MM.1S (cell line): ENCODE measurements around the gene HJURP.
"Not testable (repeated sequence)": the region's sequence is repeated elsewhere in the genome, so short reads cannot be mapped to it uniquely, and the experiment has no call there.

ENCODE experiments used
- DNase-seq: peaks from one replicate; pipeline ENCODE4 v3.0.0-alpha.2; 2015
- H2AFZ ChIP-seq: fragments of 300-600 bp; sonication (generic); 2 replicates; pipeline ENCODE4 v1.6.0; 2016; ENCODE audit warnings: antibody characterized with exemption, low read length
- H3F3A ChIP-seq: fragments of 300-600 bp; sonication (generic); 2 replicates; pipeline ENCODE4 v1.6.1; 2016; ENCODE audit warnings: mild to moderate bottlenecking, antibody characterized with exemption, low read length, moderate library complexity, mixed read lengths; ENCODE audit not compliant: insufficient read depth
- H3K27ac ChIP-seq: fragments of 300-600 bp; sonication (generic); 2 replicates; pipeline ENCODE4 v1.5.1; 2016; ENCODE audit warnings: mild to moderate bottlenecking, low read length
- H3K27me3 ChIP-seq: fragments of 300-600 bp; sonication (generic); replicated peaks from 2 replicates; pipeline ENCODE4 v1.6.0; 2016; ENCODE audit warnings: low read length; ENCODE audit not compliant: insufficient read depth
- H3K36me3 ChIP-seq: fragments of 300-600 bp; sonication (generic); replicated peaks from 2 replicates; pipeline ENCODE4 v1.6.1; 2016; ENCODE audit warnings: mild to moderate bottlenecking, low read length, mixed read lengths; ENCODE audit not compliant: insufficient read depth
- H3K4me1 ChIP-seq: fragments of 300-600 bp; sonication (generic); 2 replicates; pipeline ENCODE4 v1.6.1; 2016; ENCODE audit warnings: low read length, mixed read lengths
- H3K4me2 ChIP-seq: fragments of 300-600 bp; sonication (generic); 2 replicates; pipeline ENCODE4 v1.6.0; 2016; ENCODE audit warnings: low read depth, low read length
- H3K4me3 ChIP-seq: fragments of 300-600 bp; sonication (generic); 2 replicates; pipeline ENCODE4 v1.5.1; 2016; ENCODE audit warnings: low read length, mixed read lengths
- H3K79me2 ChIP-seq: fragments of 300-600 bp; sonication (generic); 2 replicates; pipeline ENCODE4 v1.6.1; 2016; ENCODE audit warnings: mixed run types, low read length, mixed read lengths
- H3K9ac ChIP-seq: fragments of 300-600 bp; sonication (generic); 2 replicates; pipeline ENCODE4 v1.6.1; 2016; ENCODE audit warnings: low read length, mixed read lengths
- H3K9me2 ChIP-seq: fragments of 300-600 bp; sonication (generic); replicated peaks from 2 replicates; pipeline ENCODE4 v1.6.1; 2016; ENCODE audit warnings: mild to moderate bottlenecking, low read length, mixed read lengths; ENCODE audit not compliant: insufficient read depth
- H3K9me3 ChIP-seq: fragments of 300-600 bp; sonication (generic); replicated peaks from 2 replicates; pipeline ENCODE4 v1.6.1; 2016; ENCODE audit warnings: mild to moderate bottlenecking, low read length, mixed read lengths; ENCODE audit not compliant: insufficient read depth
- H4K20me1 ChIP-seq: fragments of 300-600 bp; sonication (generic); 2 replicates; pipeline ENCODE4 v1.6.1; 2016; ENCODE audit warnings: mild to moderate bottlenecking, low read length, moderate library complexity, mixed read lengths; ENCODE audit not compliant: insufficient read depth
- EZH2 ChIP-seq: fragments of 300-600 bp; sonication (generic); optimal IDR thresholded peaks from 2 replicates; pipeline ENCODE3; 2017; ENCODE audit warnings: low read depth, mild to moderate bottlenecking, antibody characterized with exemption, low read length, mixed read lengths
- EZH2phosphoT487 ChIP-seq: fragments of 300-600 bp; sonication (generic); IDR thresholded peaks from 2 replicates; pipeline ENCODE4 v1.6.1; 2018; ENCODE audit warnings: antibody characterized with exemption, low read length
- TF ChIP-seq, protein P1 (sequence below): fragments of 300-600 bp; sonication (generic); IDR thresholded peaks from 2 replicates; pipeline ENCODE4 v1.5.1; 2016; ENCODE audit warnings: antibody characterized with exemption, low read length, mixed read lengths

Gene HJURP, protein sequence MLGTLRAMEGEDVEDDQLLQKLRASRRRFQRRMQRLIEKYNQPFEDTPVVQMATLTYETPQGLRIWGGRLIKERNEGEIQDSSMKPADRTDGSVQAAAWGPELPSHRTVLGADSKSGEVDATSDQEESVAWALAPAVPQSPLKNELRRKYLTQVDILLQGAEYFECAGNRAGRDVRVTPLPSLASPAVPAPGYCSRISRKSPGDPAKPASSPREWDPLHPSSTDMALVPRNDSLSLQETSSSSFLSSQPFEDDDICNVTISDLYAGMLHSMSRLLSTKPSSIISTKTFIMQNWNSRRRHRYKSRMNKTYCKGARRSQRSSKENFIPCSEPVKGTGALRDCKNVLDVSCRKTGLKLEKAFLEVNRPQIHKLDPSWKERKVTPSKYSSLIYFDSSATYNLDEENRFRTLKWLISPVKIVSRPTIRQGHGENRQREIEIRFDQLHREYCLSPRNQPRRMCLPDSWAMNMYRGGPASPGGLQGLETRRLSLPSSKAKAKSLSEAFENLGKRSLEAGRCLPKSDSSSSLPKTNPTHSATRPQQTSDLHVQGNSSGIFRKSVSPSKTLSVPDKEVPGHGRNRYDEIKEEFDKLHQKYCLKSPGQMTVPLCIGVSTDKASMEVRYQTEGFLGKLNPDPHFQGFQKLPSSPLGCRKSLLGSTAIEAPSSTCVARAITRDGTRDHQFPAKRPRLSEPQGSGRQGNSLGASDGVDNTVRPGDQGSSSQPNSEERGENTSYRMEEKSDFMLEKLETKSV

GRCh38 chr2:233854241-233854981 lies at the start of gene HJURP:
Gene HJURP, minus strand, starts transcription at chr2:233854535. Its CDS starts 35 bp downstream, at chr2:233854500.
- DNase-seq, result peak; percentile 96
- TF ChIP-seq, protein P1, sequence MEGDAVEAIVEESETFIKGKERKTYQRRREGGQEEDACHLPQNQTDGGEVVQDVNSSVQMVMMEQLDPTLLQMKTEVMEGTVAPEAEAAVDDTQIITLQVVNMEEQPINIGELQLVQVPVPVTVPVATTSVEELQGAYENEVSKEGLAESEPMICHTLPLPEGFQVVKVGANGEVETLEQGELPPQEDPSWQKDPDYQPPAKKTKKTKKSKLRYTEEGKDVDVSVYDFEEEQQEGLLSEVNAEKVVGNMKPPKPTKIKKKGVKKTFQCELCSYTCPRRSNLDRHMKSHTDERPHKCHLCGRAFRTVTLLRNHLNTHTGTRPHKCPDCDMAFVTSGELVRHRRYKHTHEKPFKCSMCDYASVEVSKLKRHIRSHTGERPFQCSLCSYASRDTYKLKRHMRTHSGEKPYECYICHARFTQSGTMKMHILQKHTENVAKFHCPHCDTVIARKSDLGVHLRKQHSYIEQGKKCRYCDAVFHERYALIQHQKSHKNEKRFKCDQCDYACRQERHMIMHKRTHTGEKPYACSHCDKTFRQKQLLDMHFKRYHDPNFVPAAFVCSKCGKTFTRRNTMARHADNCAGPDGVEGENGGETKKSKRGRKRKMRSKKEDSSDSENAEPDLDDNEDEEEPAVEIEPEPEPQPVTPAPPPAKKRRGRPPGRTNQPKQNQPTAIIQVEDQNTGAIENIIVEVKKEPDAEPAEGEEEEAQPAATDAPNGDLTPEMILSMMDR, result no peak
- TF ChIP-seq EZH2, result no peak
- TF ChIP-seq EZH2phosphoT487, result no peak
- no peaks in the 10 kb centered on the region for H3K9me3 ChIP-seq
- peak within 1 kb of the TSS; percentile 44; the same call in 1 of the 2 replicates for H3K27ac ChIP-seq
- H3K79me2 ChIP-seq, result peaks cover 48% of the 10 kb centered on the region
- H2AFZ ChIP-seq, result peak within 1 kb of the TSS; percentile 94
- 0 out of 2 replicates have a peak, but pooled peaks cover 2% of the 10 kb centered on the region for H3K36me3 ChIP-seq
- H3F3A ChIP-seq, result no peaks in the 10 kb centered on the region
- peak within 1 kb of the TSS; percentile 88 for H3K4me3 ChIP-seq
- H3K9ac ChIP-seq, result peak within 1 kb of the TSS; percentile 91
- H3K27me3 ChIP-seq, result no peaks in the 10 kb centered on the region
- 0 out of 2 replicates have a peak, but pooled peaks cover 3% of the 10 kb centered on the region for H3K4me1 ChIP-seq
- peak within 1 kb of the TSS; percentile 73 for H3K4me2 ChIP-seq
- H3K9me2 ChIP-seq, result no peaks in the 10 kb centered on the region
- H4K20me1 ChIP-seq, result no peaks in the 10 kb centered on the region

GRCh38 chr2:233901884-233902283 lies 47.5 kb upstream of the HJURP start:
- no peak overlapping the region for H3K4me2 ChIP-seq
- H3F3A ChIP-seq, result no peaks in the 10 kb centered on the region
- H3K27me3 ChIP-seq, result no peaks in the 10 kb centered on the region
- H3K4me1 ChIP-seq, result no peaks in the 10 kb centered on the region
- H3K9ac ChIP-seq, result no peak overlapping the region
- H3K9me2 ChIP-seq, result no peaks in the 10 kb centered on the region
- H2AFZ ChIP-seq, result no peak overlapping the region
- no peaks in the 10 kb centered on the region for H3K79me2 ChIP-seq
- TF ChIP-seq EZH2phosphoT487 (no peak), EZH2 (no peak)
- TF ChIP-seq, protein P1, result no peak
- no peaks in the 10 kb centered on the region for H4K20me1 ChIP-seq
- H3K36me3 ChIP-seq, result no peaks in the 10 kb centered on the region
- no peaks in the 10 kb centered on the region for H3K9me3 ChIP-seq
- no peak for DNase-seq
- H3K27ac ChIP-seq, result no peak overlapping the region
- no peak overlapping the region for H3K4me3 ChIP-seq

DNA sequence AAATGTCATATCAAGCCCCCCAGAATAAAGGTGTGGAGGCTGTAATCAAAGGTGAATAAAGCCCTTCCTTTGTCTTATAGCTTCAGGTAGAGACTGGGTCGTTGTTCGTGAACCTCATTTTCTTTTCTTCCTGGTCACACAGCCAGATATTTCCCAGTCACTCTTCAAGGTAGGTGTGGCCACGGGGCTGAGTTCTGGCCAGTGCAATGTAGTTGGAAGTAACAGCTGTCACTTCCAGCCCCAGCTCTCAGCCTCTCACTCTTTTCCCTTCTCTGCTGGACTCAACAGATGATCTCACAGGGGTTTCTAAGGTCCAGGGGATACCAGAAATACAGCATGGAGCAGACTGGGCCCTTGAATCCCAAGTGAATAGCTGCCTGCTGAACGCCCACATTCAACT lies 47.0 kb upstream of the HJURP start:
- TF ChIP-seq, protein P1, result no peak
- H3F3A ChIP-seq, result no peaks in the 10 kb centered on the region
- no peaks in the 10 kb centered on the region for H3K79me2 ChIP-seq
- no peak overlapping the region for H3K4me2 ChIP-seq
- DNase-seq, result no peak
- H3K27me3 ChIP-seq, result no peaks in the 10 kb centered on the region
- H3K4me3 ChIP-seq, result no peak overlapping the region
- no peaks in the 10 kb centered on the region for H4K20me1 ChIP-seq
- H3K9me3 ChIP-seq, result no peaks in the 10 kb centered on the region
- H3K4me1 ChIP-seq, result no peaks in the 10 kb centered on the region
- no peak overlapping the region for H3K9ac ChIP-seq
- no peaks in the 10 kb centered on the region for H3K36me3 ChIP-seq
- H3K27ac ChIP-seq, result no peak overlapping the region
- H3K9me2 ChIP-seq, result no peaks in the 10 kb centered on the region
- H2AFZ ChIP-seq, result no peak overlapping the region

DNA sequence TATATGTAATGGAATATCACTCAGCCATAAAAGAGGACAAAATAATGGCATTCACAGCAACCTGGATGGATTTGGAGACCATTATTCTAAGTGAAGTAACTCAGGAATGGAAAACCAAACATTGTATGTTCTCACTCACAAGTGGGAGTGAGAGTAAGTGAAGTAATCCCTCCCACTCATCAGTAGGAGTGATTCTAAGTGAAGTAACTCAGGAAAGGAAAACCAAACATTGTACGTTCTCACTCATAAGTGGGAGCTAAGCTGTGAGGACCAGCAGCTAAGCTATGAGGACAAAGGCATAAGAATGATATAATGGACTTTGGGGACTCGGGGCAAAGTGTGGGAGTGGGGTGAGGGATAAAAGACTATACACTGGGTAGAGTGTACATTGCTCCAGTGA lies 41.9 kb upstream of the HJURP start:
- not testable (repeated sequence) for H3K9me3 ChIP-seq, H3K9ac ChIP-seq, H4K20me1 ChIP-seq, H3K27ac ChIP-seq, H3F3A ChIP-seq, DNase-seq, H3K4me2 ChIP-seq, H3K9me2 ChIP-seq, H3K36me3 ChIP-seq, H3K79me2 ChIP-seq, H3K4me1 ChIP-seq, H2AFZ ChIP-seq, H3K27me3 ChIP-seq, H3K4me3 ChIP-seq
